GM21390 (cell line): ENCODE results near the gene TUBB4B.

ENCODE experiments used
- ATAC-seq: cut with Tn5 transposase; IDR thresholded peaks from one replicate; pipeline ENCODE4 v1.9.1; 2021; ENCODE audit not compliant: unreplicated experiment

Gene TUBB4B

DNA sequence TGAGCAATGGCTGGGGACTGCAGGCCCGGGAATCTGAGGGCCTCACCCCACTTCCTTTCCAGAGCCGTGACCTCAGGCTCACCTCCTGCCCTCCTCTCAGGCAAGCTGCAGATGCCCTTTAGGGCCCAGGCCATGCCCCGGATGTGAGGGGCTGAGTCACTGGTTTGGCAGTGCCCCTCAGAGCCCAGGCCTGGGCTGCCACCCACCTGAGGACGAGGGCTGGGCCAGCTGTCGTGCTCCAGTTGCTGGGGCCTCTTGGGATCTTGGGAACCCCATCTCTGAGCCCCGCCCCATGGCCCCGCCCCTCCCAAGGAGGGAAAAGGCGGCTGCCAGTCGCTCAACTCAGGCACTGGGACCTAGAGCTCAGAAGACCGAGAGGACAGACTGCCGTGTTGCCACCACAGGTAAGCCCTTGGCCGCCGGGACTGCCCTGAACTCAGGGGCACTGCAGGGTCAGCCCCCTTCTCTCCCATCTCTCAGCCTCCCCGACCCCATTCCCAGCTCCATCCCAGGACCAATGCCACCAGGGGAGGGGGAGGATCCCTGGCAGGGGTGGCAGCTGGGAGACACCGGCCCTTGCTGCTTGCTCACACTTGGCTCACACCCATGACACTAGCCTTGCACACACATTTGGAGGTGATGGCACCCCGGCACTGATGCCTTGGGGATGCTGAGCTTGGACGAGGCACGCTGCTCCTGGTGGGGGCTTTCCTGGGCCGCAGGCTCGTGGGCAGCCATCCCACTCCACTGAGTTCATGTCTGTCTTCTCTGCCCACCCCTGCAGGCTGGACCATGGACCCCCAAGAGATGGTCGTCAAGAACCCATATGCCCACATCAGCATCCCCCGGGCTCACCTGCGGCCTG is 16.0 kb upstream of the TUBB4B start, which contains the start of gene CYSRT1:
TSS of gene CYSRT1 (plus strand) at position 345 of the 865 bp plus-strand sequence. CDS start at position 793, 448 bp downstream.
- ATAC-seq, result no peak

GRCh38 chr9:137225699-137226331 is 15.3 kb upstream of the TUBB4B start:
- no peak for ATAC-seq

GRCh38 chr9:137226338-137227053 is 14.6 kb upstream of the TUBB4B start:
- no peak for ATAC-seq

DNA sequence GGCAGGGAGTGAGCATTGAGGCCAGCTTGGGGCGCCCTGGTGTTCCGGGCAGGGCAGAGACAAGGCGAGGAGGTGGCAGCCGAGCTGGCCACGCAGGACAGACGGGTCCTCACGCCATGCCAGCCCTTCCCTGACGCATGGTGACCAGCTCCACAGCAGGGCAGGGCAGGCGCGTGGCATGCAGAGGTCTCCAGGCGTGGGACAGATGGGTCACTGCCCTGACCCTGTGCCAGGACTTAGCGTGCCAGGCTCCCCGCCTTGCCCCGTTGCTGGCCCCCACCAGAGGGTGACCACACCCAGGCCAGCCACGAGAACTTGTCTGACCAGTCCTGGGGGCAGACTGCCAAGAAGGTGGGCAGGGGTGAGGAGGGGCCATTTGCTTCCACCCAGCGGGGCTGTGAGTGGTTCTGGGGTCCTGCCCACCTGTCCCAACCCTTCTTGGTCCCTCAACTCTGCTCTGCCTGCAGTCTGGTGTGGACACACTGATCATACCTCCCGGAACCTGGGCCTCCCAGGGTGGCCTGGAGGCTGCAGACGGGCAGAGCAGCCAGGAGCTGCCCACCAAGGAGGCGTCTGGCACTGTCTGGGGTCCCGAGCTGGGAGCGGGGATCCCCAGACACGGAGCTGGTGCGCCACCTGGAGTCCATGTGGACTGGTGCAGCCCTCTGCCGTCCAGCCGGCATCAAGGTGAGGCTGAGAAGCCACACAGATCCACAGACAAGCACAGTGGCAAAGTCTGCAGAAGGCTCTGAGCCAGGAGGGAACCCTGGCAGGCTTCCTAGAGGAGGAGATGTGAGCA is 13.8 kb upstream of the TUBB4B start, which contains the start of gene RNF224:
TSS of gene RNF224 (plus strand) at position 449 of the 799 bp plus-strand sequence. CDS start 834 bp downstream, outside the sequence.
- peak; percentile 34 for ATAC-seq

DNA sequence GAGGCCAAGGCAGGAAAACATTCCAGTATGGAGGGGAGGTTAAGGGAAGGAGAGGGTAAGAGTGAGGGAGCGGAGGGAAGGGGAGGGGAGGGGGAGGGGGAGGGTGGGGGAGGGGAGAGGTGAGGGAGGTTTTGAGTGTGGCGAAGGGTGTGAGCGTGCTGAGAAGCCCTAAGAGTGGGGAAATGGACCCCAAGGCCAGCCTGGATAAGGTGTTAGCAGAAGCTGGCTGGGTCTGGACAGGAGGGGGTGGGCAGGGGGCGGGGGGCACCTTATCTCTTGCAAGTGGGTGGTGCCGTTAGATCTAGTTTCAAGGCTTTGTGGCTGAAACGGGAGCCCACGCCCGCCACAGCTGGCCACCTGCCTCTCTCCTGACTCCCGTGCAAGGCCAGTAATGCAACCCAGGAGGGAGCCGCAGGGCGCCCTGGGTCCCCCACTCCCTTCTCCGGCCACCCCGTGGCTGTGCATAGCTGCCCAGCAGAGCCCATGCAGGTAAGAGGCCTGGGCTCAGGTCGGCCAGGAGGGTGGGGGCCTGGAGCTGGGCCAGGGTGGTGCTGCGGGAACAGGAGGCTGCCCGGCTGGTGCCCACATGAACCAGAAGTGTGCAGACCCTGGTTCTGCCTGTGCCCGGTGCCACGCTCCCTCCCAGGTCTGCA is 13.1 kb upstream of the TUBB4B start:
- ATAC-seq, result no peak

DNA sequence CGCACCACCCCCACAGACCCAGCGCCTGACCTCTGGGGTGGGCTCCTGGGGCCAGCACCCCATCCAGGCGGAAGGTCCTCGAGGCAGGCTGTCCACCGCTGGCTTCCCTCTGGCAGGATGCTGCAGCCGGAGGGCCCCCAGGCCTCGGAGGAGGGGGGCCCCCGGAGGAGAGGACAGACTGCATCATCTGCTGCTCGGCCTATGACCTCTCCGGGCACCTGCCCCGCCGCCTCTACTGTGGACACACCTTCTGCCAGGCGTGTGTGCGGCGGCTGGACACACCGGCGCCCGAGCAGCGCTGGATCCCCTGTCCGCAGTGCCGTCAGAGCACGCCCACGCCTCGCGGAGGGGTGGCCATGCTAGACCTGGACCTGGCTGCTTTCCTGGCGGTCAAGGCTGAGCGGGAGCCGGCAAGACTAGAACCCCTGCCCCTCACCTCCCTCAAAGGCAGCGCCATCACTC is 12.6 kb upstream of the TUBB4B start:
- ATAC-seq, result no peak

- no peak for ATAC-seq
These were observed 11.9 kb upstream of the TUBB4B start for GRCh38 chr9:137228968-137229896.

- ATAC-seq, result no peak
These were observed 11.0 kb upstream of the TUBB4B start for GRCh38 chr9:137229903-137230704.

- ATAC-seq, result no peak
These were observed 10.2 kb upstream of the TUBB4B start, which contains the start of gene SLC34A3 for GRCh38 chr9:137230705-137231371. TSS of gene SLC34A3 (plus strand) at chr9:137230901. CDS start at chr9:137231703, 802 bp downstream.

- no peak for ATAC-seq
These were observed 9.6 kb upstream of the TUBB4B start for GRCh38 chr9:137231372-137232039.

DNA sequence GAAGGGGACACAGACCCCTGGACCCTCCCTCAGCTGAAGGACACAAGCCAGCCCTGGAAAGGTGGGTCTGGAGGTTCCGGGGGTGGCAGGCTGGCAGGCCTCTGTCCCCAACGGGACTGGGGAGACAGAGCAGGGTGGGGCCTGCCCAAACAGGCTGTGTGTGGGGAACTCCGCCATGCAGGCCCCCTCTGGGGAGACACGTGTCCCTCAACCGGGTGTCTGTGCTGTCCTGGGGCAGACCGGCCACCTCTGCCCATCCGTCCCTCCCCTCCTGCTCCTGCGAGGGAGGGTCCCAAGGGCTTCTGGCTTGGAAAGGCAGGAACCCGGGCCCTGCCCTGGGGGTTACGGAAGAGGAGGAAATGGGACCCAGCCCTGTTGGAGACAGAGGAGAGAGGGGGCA is 9.0 kb upstream of the TUBB4B start:
- ATAC-seq, result no peak

DNA sequence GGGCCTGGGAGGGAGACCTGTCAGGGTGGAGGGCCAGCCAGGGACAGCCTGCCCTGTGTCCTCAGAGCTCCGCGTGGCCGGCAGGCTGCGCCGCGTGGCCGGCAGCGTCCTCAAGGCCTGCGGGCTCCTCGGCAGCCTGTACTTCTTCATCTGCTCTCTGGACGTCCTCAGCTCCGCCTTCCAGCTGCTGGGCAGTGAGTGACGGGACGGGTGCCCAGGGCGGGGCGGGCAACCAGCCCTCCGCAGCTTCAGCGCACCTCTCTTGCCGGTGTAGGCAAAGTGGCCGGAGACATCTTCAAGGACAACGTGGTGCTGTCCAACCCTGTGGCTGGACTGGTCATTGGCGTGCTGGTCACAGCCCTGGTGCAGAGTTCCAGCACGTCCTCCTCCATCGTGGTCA is 8.6 kb upstream of the TUBB4B start:
- ATAC-seq, result no peak

GRCh38 chr9:137233143-137233980 is 7.7 kb upstream of the TUBB4B start:
- no peak for ATAC-seq

- no peak for ATAC-seq
These were observed 6.9 kb upstream of the TUBB4B start for GRCh38 chr9:137234055-137234697.

DNA sequence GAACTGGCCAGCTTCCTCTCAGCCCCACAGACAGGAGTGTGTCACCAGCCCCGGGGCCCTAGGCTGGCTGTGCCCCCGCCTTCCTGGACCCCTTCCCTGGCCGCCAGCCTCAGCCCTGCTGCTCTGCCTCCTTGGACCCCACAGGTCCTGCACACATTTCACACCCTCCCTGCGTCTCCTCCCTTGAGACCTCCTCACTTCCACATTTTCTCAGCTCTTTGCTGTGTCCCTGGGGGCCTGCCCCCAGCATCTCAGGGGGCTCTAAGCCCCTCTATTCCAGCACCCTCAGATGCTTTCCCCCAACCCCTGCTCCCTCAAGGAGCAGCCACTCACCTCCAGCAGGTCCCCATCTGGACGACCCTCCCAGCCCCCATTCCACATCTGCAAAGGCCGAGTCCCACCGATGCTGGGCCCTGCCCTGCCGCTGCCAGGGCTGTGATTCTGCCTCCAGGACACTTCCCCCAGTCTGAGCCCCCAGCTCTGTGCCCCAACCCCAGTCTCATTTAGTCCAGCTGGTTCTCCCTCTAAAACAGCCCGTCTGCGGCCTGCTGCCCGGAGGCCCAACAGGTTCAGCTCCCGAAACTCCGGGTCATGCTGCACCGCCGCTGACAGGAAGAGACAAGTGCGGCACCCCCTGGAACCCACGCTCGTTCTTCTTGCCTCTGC is 6.2 kb upstream of the TUBB4B start:
- no peak for ATAC-seq
